Subcutaneous preadipocyte (primary cell): Measurements from ENCODE around the gene PLEKHG4B. TPM values are rescaled to one million over a fixed set of nuclear protein-coding genes. Genes with fewer than 3 reads are reported as not detected.

Experiments used
- small RNA-seq: library from RNA; depleted of rRNA; stranded (forward); fragments of <200 nt; gene quantifications from one replicate; pipeline ENCODE3, GENCODE V24; 2012
- total RNA-seq: library from RNA; depleted of rRNA; stranded (reverse); fragments of >200 nt; gene quantifications from 2 replicates; pipeline ENCODE4 v1.2.3, GENCODE V29; 2012

The PLEKHG4B gene, protein sequence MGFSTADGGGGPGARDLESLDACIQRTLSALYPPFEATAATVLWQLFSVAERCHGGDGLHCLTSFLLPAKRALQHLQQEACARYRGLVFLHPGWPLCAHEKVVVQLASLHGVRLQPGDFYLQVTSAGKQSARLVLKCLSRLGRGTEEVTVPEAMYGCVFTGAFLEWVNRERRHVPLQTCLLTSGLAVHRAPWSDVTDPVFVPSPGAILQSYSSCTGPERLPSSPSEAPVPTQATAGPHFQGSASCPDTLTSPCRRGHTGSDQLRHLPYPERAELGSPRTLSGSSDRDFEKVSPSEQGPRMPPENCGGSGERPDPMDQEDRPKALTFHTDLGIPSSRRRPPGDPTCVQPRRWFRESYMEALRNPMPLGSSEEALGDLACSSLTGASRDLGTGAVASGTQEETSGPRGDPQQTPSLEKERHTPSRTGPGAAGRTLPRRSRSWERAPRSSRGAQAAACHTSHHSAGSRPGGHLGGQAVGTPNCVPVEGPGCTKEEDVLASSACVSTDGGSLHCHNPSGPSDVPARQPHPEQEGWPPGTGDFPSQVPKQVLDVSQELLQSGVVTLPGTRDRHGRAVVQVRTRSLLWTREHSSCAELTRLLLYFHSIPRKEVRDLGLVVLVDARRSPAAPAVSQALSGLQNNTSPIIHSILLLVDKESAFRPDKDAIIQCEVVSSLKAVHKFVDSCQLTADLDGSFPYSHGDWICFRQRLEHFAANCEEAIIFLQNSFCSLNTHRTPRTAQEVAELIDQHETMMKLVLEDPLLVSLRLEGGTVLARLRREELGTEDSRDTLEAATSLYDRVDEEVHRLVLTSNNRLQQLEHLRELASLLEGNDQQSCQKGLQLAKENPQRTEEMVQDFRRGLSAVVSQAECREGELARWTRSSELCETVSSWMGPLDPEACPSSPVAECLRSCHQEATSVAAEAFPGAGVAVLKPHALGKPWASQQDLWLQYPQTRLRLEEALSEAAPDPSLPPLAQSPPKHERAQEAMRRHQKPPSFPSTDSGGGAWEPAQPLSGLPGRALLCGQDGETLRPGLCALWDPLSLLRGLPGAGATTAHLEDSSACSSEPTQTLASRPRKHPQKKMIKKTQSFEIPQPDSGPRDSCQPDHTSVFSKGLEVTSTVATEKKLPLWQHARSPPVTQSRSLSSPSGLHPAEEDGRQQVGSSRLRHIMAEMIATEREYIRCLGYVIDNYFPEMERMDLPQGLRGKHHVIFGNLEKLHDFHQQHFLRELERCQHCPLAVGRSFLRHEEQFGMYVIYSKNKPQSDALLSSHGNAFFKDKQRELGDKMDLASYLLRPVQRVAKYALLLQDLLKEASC (N-terminal part only)
- not detected in 2 replicates for total RNA-seq

GRCh38 chr5:91556-92263 is at the start of gene PLEKHG4B:
TSS of gene PLEKHG4B (plus strand) at chr5:92168. CDS start at chr5:92232, 64 bp downstream.

DNA sequence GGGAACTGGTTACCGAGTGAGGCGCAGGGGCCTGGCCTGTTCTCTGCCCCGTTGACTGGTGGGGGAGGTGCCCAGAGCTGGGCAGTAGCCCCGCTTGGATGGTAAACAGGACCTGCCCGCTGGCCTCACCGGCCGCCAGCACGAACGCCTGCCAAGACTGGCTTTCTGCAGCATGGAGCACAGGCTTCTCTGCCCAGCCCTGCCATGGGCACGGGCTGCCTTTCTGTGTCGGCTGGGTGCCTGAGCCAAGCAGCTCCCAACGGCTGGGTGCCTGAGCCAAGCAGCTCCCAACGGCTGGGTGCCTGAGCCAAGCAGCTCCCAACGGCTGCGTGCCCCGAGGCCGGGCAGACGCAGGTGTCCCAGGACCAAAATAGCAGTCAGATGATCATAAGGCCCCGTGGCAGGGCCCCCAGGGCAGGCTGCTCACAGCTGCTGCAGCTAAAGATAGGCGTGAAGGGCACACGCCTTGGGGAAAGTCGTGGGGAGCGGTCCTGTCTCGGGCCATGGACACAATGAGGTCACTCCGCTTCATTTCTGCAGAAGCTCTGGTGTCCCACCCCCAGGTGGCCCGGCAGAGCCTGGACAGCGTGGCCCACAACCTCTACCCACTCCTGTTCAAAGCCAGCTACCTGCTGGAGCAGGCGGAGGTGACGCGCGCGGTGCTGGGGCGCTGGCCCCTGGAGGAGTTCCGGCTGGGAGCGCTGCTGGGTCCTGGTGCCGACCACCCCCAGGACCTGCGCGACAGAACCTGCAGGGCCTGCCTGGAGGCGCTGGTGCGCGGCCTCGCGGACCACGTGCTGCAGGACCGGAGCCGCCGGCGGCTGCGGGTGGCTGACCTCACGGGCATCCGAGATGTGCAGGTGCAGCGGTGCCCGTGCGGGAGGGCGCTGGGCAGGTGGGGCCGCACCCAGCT is 99.3 kb downstream of the PLEKHG4B start, which contains the start of gene LRRC14B:
LRRC14B (plus strand) TSS at position 460 of the 913 bp plus-strand sequence; CDS start at position 504, 44 bp downstream.

GRCh38 chr5:217494-218456 is 125.8 kb downstream of the PLEKHG4B start, which contains the start of the genes CCDC127 and SDHA:
TSS of gene CCDC127 (minus strand) at chr5:218153. CDS start at chr5:216849, 1,304 bp downstream.
TSS of gene SDHA (plus strand) at chr5:218320. CDS start at chr5:218356, 36 bp downstream.

Small RNA genes within 50 kb of the gene (small RNA-seq; reads per million reads assigned to genes)
- gene RF00019: not detected

Other genes starting within 250 kb of the PLEKHG4B start
- gene LRRC14B, start 99.3 kb downstream of the PLEKHG4B start, total RNA-seq: not detected in 2 replicates
- 4.0 and 4.1 TPM in 2 replicates for gene CCDC127, start 126.0 kb downstream of the PLEKHG4B start, total RNA-seq
- 107 and 124 TPM in 2 replicates for gene SDHA, start 126.2 kb downstream of the PLEKHG4B start, total RNA-seq
- 78.8 and 90.8 TPM in 2 replicates for gene PDCD6, start 179.5 kb downstream of the PLEKHG4B start, total RNA-seq
- 21.3 and 26.4 TPM in 2 replicates for gene AHRR, start 229.5 kb downstream of the PLEKHG4B start, total RNA-seq